ENCODE measurements around the gene C1orf94.

The C1orf94 gene

DNA sequence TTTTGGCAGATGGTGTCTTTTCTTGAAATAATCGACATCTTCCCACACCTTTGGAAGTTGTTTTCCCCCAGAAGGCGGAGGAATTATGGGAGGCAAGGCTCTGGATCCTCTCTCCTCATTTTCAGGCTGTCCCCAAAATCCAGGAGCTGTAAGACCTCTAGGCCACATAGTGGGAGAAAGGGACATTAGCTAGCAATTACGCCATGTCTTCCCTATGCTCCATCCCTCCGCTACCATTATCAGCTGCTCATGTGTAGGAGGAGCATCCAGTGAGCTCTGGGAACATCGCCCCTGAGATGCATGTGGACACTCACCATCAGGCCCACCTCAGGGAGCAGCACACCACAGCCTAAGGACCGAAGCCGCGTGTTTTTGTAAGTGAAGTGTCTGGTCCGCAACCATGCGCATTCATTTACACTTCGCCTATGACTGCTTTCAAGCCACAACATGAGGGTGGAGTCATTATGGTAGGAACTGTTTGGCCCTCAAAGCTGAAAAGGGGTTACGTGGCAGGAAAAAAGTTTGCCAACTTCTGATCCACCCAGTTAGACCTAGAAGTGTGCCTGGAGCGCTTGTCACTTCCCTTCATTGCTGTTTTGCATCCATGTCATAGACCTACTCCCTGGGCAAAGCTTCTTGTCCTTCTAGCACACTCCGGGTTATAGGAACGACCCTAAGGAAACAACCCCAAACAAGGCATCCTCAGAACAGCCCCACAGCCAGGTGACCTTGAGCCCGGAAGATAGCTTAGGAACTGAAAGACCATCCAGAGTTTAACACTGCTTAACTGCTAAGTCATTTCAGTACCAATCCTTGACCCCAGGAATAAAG, 85.5 kb downstream of the C1orf94 start:
- DNase-seq (ENCODE audit: low read depth): no peak

DNA sequence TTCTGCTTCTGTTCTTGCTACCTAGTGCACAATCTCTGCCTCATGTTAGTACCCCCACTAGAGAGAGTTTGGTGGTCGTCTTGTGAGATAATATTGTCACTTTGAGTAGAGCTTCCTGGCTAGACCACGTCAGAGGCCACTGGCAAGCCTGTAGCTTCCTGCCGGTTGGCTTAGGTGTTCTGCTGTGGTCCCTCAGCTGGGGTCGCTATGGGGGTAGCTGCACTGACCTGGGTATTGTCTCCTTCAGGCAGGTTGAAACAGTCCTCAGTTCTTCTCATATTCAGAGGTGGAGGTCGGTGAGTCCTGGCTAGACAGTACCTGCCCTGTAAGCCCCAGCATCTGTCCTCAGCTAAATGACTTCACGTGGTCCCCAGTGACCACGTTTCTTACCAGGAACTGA, 86.2 kb downstream of the C1orf94 start:
- DNase-seq (ENCODE audit: low read depth): no peak

DNA sequence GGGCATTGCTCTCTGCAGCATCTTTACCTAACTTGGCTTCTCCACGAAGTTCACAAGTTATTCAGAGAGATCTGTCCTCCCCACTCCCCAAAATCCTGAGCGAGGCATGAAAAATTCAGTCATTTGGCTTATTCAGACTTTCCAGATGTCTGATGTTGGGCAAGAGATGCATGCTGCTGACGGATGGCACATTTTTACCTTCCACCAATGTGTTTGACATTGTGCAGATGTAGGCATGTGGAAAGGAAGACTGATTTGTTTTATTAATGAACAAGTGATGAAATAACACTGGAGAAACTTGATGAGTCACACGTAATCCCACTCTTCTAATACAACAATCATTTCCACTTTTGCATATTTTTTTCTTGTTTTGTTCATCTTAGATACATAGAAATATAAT, 86.7 kb downstream of the C1orf94 start:
- no peak for DNase-seq (ENCODE audit: low read depth)

DNA sequence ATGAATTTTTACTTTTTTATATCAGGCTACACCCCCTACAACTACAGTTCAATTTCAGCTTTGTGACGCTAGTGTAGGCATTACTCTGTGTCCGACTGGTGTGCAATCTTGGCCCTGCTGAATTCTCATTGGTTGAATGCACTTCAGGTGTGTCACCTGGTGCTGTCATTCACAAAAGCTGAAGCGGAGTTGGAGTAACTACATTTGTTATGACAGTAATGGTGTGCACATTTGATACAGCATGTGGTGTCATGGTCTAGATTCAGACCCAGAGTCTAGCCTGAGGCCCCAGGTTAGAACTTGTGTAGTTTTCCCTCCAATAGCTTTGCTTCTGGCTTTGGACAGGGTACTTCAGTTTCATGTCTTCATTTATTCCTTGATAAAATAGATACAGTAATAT, 88.7 kb downstream of the C1orf94 start:
- no peak for DNase-seq (ENCODE audit: low read depth)

DNA sequence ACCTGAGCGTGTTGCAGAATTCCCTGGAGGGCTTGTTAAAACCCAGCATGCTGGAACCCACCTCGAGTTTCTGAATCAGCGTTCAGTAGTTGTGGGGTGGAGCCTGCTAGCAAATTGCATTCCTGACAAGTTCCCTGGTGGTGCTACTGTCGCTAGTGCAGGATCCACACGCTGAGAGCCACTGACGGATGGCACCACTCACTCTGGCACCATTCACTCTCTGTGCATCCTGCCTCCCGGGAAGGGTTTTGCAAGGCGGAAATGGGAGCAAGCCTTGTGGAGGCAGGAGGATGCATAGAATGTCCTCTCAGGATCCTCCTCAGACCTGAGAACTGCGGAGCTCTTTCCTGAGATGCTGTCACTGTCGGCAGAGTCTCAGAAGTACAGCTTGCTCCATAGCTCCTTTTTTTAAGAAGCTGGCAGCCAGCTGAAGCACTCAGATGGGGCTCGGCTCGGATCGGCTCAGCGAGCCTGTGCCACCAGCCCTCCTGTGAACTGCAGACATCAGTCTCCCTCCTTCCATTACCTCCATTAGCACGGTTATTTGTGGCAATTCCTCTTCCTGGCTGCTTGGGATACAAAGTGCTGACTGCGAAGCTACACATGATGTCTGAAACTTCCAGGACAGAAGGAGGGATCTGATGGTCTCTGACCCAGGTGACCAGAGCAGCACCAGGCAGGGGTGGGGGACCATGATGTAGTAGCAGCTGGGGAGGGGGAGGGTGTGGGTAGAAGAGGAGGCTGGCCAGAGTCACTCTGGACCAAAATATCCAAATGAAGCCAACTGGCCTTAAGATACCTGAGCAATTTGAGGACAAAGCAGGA, 89.6 kb downstream of the C1orf94 start:
- DNase-seq (ENCODE audit: low read depth): no peak

DNA sequence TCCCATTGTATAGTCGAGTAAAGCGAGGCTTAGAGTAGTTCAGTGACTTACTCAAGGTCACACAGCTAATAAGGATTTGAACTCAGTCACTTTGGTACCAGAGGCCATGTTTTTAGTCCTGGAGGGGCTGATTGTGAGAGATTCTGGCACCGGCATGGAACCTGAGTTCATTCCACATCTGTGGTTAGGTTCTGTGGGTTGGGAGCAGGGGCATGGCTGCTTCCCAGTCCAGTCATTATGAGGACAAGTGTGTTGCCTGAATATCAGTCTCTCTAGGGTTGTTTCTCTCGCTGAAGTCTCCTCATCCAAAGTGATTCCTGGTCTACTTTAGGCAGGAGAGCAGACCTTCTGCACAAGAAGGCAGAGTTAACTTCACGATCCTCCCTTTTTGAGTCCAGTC, 90.6 kb downstream of the C1orf94 start:
- no peak for DNase-seq (ENCODE audit: low read depth)

DNA sequence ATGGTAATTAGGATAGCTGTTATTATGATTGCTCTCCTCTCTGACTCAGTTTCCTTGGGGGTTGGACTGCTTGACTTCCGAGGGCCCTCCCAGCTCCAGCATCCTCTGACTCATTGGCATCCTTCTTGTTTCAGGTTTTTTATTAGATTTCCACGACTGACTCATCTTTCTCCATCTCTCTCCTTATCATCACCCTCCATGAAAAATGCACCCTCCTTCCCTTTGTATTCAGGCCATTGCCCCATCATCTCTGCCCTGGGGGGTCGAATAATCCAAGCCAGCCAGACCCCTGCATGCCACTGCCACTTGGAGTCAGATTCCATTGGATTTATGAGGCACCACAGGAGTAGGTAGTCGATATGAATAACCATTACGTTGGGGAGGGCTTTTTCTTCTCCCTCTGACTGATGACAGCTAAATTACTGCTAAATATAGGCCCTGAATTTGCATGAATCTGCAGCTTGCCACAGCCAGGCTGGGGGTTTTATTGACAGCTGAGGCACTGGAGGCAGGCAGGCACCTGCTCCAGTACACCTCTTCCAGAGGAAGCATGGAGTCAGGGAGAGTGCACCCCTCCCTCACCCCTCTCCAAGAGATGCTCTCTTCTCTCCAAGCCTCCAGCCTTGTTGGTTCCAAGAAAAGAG, 91.7 kb downstream of the C1orf94 start:
- no peak for DNase-seq (ENCODE audit: low read depth)
